Gastroesophageal sphincter (tissue), 4 donors: ENCODE results near the gene CASK. TPM values are rescaled to one million over a fixed set of nuclear protein-coding genes. Genes with fewer than 3 reads are reported as not detected.

Experiments used
- ATAC-seq: fragments of 150-250 bp; one replicate; pipeline ENCODE4 v1.9.1; 2016; ENCODE audit warnings: mild to moderate bottlenecking, moderate library complexity
- H3K27ac ChIP-seq, 4 donors: fragments of 200-600 bp; sonication (generic) in 3 of 4; 1 replicate in 3 of 4; 2 replicates in 1 of 4; pipeline ENCODE4 v1.5.1; 2016 to 2019
- H3K27me3 ChIP-seq: fragments of 200-600 bp; sonication (generic); one replicate; pipeline ENCODE4 v1.5.1; 2019
- H3K36me3 ChIP-seq, 2 donors: fragments of 200-600 bp; sonication (generic); one replicate each; pipeline ENCODE4 v1.5.1; 2019; ENCODE audit warnings: control low read depth in 1 of 2
- H3K4me1 ChIP-seq, 3 donors: fragments of 200-600 bp; sonication (generic); 1 replicate in 2 of 3; 2 replicates in 1 of 3; pipeline ENCODE4 v1.5.1; 2016 to 2019; ENCODE audit warnings: control low read depth in 2 of 3
- H3K4me3 ChIP-seq, 2 donors: fragments of 200-600 bp; sonication (generic); one replicate each; pipeline ENCODE4 v1.5.1; 2019; ENCODE audit warnings: mild to moderate bottlenecking in 1 of 2, moderate library complexity in 1 of 2
- H3K9me3 ChIP-seq, 3 donors: fragments of 200-600 bp; sonication (generic); one replicate each; pipeline ENCODE4 v1.5.1; 2017 to 2019; ENCODE audit warnings: control low read depth in 2 of 3
- CTCF ChIP-seq, 4 experiments: fragments of 200-600 bp in 2 of 4; fragments of 450-650 bp in 2 of 4; sonication (generic) in 1 of 4; IDR thresholded peaks; one replicate each; pipeline ENCODE4 v1.5.1; 2017 to 2019; ENCODE audit warnings: antibody characterized with exemption in 4 of 4, mild to moderate bottlenecking in 2 of 4, moderate library complexity in 2 of 4
- EP300 ChIP-seq: sonication (generic); formaldehyde crosslinking; IDR thresholded peaks from one replicate; pipeline ENCODE4 v1.6.1; 2017; ENCODE audit warnings: antibody characterized with exemption, mild to moderate bottlenecking
- POLR2A ChIP-seq, 2 donors: fragments of 450-650 bp; IDR thresholded peaks; one replicate each; pipeline ENCODE4 v1.6.1; 2017; ENCODE audit warnings: antibody characterized with exemption in 2 of 2, mild to moderate bottlenecking in 2 of 2, moderate library complexity in 1 of 2
- POLR2AphosphoS5 ChIP-seq: sonication (generic); formaldehyde crosslinking; IDR thresholded peaks from one replicate; pipeline ENCODE4 v1.6.1; 2017; ENCODE audit warnings: antibody characterized with exemption
- WGBS, 2 donors: methylation state at CpG; one replicate each; pipeline ENCODE4 v1.1.5; 2018; ENCODE audit warnings: low coverage in 1 of 2; 5-methylcytosine and 5-hydroxymethylcytosine counted together
- total RNA-seq, 4 donors: library from RNA; depleted of rRNA; stranded (reverse); fragments of >200 nt; gene quantifications; one replicate each; pipeline ENCODE4 v1.1.0, GENCODE V29; 2016

CASK gene
- total RNA-seq, 4 donors from 2014 or later = 22.6 to 55.0 (median 30.5) TPM

GRCh38 chrX:41519468-41519867 is 403.9 kb downstream of the CASK start:
- 69 to 84% methylated on average over 3 to 4 of the region's 5 CpGs for WGBS, 2 donors
- H3K9me3 ChIP-seq = no peaks in the 10 kb centered on the region

GRCh38 chrX:41518841-41519220 is 404.5 kb downstream of the CASK start:
- no peaks in the 10 kb centered on the region for H3K4me1 ChIP-seq
- peaks cover 0 to 17% of the 10 kb centered on the region in 2 donors for H3K36me3 ChIP-seq
- H3K27ac ChIP-seq = no peak overlapping the region
- ATAC-seq = no peak
- H3K4me3 ChIP-seq = no peak overlapping the region
- 47% methylated on average over 3 of the region's 5 CpGs; no CpG with 5 or more reads in 1 of the 2 donors for WGBS, 2 donors
- H3K27me3 ChIP-seq = no peaks in the 10 kb centered on the region
- no peak for TF ChIP-seq CTCF (IDR thresholded peaks at IDR 0.05)
- no peak for TF ChIP-seq POLR2A (IDR thresholded peaks at IDR 0.05)
- TF ChIP-seq EP300 = no peak
- TF ChIP-seq POLR2AphosphoS5 = no peak
- no peaks in the 10 kb centered on the region for H3K9me3 ChIP-seq

More at GRCh38 chrX:41519468-41519867, 403.9 kb downstream of the CASK start:
- H3K36me3 ChIP-seq = peaks cover 0 to 17% of the 10 kb centered on the region in 2 donors
- TF ChIP-seq POLR2AphosphoS5 (no peak), POLR2A (IDR thresholded peaks at IDR 0.05) (no peak), CTCF (IDR thresholded peaks at IDR 0.05) (no peak), EP300 (no peak)
- ATAC-seq = no peak
- H3K4me1 ChIP-seq = no peaks in the 10 kb centered on the region
- no peak overlapping the region for H3K4me3 ChIP-seq
- no peak overlapping the region for H3K27ac ChIP-seq
- no peaks in the 10 kb centered on the region for H3K27me3 ChIP-seq

- Histone ChIP-seq H3K9me3 (no peaks in the 10 kb centered on the region), H3K27ac (no peak overlapping the region), H3K4me1 (no peaks in the 10 kb centered on the region), H3K27me3 (no peaks in the 10 kb centered on the region), H3K36me3 (peaks cover 0 to 12% of the 10 kb centered on the region in 2 donors), H3K4me3 (no peak overlapping the region)
- 88 to 90% methylated on average over 4 of the region's 9 CpGs for WGBS, 2 donors
- TF ChIP-seq EP300 = no peak
- TF ChIP-seq POLR2A (IDR thresholded peaks at IDR 0.05) = no peak
- TF ChIP-seq CTCF (IDR thresholded peaks at IDR 0.05) = no peak
- no peak for TF ChIP-seq POLR2AphosphoS5
- ATAC-seq = no peak
Observed at GRCh38 chrX:41518127-41518840, 405.1 kb downstream of the CASK start.

- TF ChIP-seq CTCF (IDR thresholded peaks at IDR 0.05) (no peak), POLR2AphosphoS5 (no peak), EP300 (no peak), POLR2A (IDR thresholded peaks at IDR 0.05) (no peak)
- no peak for ATAC-seq
- H3K27ac ChIP-seq = no peak overlapping the region
Observed at GRCh38 chrX:41516999-41517765, 406.2 kb downstream of the CASK start.

More at GRCh38 chrX:41516999-41517765, 406.2 kb downstream of the CASK start:
- H3K36me3 ChIP-seq = peaks cover 0 to 8% of the 10 kb centered on the region in 2 donors
- H3K27me3 ChIP-seq = no peaks in the 10 kb centered on the region
- H3K4me1 ChIP-seq = no peaks in the 10 kb centered on the region
- no peak overlapping the region for H3K4me3 ChIP-seq
- 57% methylated on average over 4 of the region's 4 CpGs; no CpG with 5 or more reads in 1 of the 2 donors for WGBS, 2 donors
- H3K9me3 ChIP-seq = no peaks in the 10 kb centered on the region
